Stimulated activated CD4-positive, alpha-beta T cell treated with anti-CD3 and anti-CD28 coated beads, TNF-alpha, amount 100 ng/mL, for 4 hours (primary cell): ENCODE data around the gene TBC1D14.
"Not testable (repeated sequence)": the region's sequence is repeated elsewhere in the genome, so short reads cannot be mapped to it uniquely, and the experiment has no call there.

Experiments
- DNase-seq, 3 experiments: peaks; one replicate each; pipeline ENCODE4 v3.0.0-alpha.2; 2020; ENCODE audit warnings: low read depth in 3 of 3

TBC1D14 gene

GRCh38 chr4:6910340-6910959, 824 bp downstream of the TBC1D14 start:
- DNase-seq = no peak

GRCh38 chr4:6910960-6911874, 1.6 kb downstream of the TBC1D14 start:
- DNase-seq = no peak

GRCh38 chr4:6911917-6912316, 2.3 kb downstream of the TBC1D14 start:
- DNase-seq = not testable (repeated sequence)

GRCh38 chr4:6912441-6912840, 2.8 kb downstream of the TBC1D14 start:
- DNase-seq = no peak

GRCh38 chr4:6913350-6913905, 3.8 kb downstream of the TBC1D14 start:
- no peak for DNase-seq

GRCh38 chr4:6914448-6914847, 4.8 kb downstream of the TBC1D14 start:
- DNase-seq = no peak

GRCh38 chr4:6915041-6916005, 5.7 kb downstream of the TBC1D14 start:
- DNase-seq = no peak

- DNase-seq = no peak
Measured at GRCh38 chr4:6916069-6916586, 6.5 kb downstream of the TBC1D14 start.

GRCh38 chr4:6916587-6917460, 7.2 kb downstream of the TBC1D14 start:
- DNase-seq = peak in 1 of 3 experiments; percentile 55

GRCh38 chr4:6917461-6918271, 8.0 kb downstream of the TBC1D14 start:
- DNase-seq = no peak

GRCh38 chr4:6918338-6918737, 8.7 kb downstream of the TBC1D14 start:
- DNase-seq = no peak

- DNase-seq = no peak
Measured at GRCh38 chr4:6920171-6920570, 10.5 kb downstream of the TBC1D14 start.

- no peak for DNase-seq
Measured at GRCh38 chr4:6923507-6923906, 13.9 kb downstream of the TBC1D14 start.

- no peak for DNase-seq
Measured at GRCh38 chr4:6924361-6924779, 14.7 kb downstream of the TBC1D14 start.

GRCh38 chr4:6925357-6925836, 15.8 kb downstream of the TBC1D14 start:
- DNase-seq = no peak

- no peak for DNase-seq
Measured at GRCh38 chr4:6926081-6926480, 16.5 kb downstream of the TBC1D14 start.

- DNase-seq = peak in 2 of 3 experiments; percentile 69 to 70
Measured at GRCh38 chr4:6926681-6927478, 17.3 kb downstream of the TBC1D14 start.

- no peak for DNase-seq
Measured at GRCh38 chr4:6928081-6928480, 18.5 kb downstream of the TBC1D14 start.
